Stimulated activated CD4-positive, alpha-beta T cell treated with anti-CD3 and anti-CD28 coated beads, Interleukin-1b, Interleukin-23, amount 100 ng/mL, for 1 hour (primary cell): ENCODE measurements around the gene FOXI1.
"Not testable (repeated sequence)": the region's sequence is repeated elsewhere in the genome, so short reads cannot be mapped to it uniquely, and the experiment has no call there.

Source experiments
- DNase-seq, 2 donors: peaks; one replicate each; pipeline ENCODE4 v3.0.0-alpha.2; 2020; ENCODE audit warnings: low read depth in 2 of 2

The FOXI1 gene

DNA sequence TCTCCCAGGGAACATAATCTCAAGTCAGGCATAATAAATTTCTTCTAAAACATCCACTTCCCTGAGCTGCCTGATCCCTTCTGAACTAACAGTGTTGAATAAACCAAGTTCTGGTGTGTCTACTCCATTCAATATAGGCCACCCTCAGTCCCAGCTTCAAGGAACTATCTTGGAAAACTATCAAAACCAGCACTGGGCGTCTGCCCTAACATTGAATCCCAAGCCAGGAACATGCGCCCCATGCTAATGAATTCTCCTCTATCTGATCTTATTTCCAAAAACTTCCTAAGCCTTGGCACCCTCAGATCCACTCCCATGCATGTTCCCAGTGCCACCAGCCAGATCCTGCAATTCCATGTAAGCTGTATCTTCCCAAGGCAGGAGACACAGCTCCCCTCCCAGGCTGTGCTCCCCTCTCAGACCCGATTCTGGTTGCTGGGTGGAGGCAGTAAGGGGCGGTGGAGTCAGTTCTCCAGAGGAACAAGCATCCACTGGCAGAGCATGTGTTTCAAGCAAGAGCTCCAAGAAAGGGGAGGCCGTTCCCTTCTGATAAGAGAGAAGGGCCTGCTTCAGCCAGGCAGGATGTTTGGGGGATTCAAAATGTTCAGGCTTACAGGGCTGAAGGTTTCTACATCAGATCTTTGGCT lies 13.1 kb upstream of the FOXI1 start:
- DNase-seq: no peak

GRCh38 chr5:170094329-170094728 lies 11.4 kb upstream of the FOXI1 start:
- not testable (repeated sequence) for DNase-seq

DNA sequence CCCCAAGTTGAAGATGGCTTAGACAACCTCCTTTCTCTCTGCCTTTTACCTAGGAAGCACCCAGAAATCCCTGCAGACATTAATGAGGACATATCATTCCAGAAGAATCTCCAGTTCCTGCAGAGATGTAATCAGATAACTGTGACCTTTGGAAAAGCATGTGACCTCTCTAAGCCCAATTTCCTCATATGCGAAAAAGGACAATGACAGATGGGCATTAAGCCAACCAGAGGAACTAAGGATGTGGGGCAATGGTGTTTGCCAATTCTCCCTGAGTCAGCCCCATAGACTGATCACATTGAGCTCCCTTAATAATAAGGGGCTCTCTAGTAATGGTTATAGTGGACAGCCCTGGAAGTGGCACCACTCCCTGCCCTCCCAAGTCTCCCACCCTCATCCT lies 10.1 kb upstream of the FOXI1 start:
- DNase-seq: no peak

DNA sequence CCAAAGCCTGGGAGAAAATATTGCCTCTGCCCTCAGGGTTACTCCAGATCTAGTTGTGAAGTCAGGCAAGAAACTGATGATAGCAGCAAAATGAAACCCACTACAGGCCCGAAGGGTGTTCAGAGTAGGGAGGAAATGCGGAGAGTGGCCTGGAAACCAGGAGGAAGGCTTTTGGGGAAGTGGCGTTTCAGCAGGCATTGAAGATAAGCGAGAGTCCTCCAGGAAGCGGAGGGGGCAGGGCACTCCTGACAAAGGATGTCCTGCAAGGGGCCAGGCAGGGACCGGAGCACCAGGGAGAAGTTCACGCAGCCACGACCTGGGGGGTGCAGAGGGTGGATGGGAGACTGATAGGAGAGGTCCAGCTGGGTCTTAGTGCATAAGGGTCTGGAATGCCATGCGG lies 7.8 kb upstream of the FOXI1 start:
- DNase-seq: no peak

- DNase-seq: peak; percentile 13 to 49
These were observed 5.4 kb upstream of the FOXI1 start for GRCh38 chr5:170100066-170100943.

GRCh38 chr5:170103447-170103846 lies 2.2 kb upstream of the FOXI1 start:
- no peak for DNase-seq

- no peak for DNase-seq
These were observed 1.4 kb upstream of the FOXI1 start for GRCh38 chr5:170104299-170104698.

DNA sequence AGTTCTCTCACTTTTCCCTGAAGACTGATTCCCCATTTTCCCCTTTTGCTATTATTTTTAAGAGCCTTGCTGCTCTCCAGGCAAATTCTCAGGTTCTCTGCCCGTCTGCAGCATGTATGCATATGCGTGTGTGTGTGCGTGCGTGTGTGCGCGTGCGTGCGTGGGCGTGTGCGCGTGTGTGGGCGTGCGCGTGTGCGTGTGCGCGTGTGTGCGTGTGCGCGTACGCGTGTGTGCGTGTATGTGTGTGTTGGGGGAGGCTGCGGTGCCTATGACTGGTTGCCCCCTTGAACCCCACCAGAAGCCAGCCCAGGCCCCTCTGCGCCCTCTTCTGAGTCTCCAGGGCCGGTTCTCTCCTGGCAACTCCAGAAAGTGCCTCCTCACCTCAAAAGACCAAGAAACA lies 987 bp upstream of the FOXI1 start:
- no peak for DNase-seq

GRCh38 chr5:170107674-170108073 lies 2.0 kb downstream of the FOXI1 start:
- DNase-seq: no peak

GRCh38 chr5:170108266-170108785 lies 2.6 kb downstream of the FOXI1 start:
- no peak for DNase-seq

DNA sequence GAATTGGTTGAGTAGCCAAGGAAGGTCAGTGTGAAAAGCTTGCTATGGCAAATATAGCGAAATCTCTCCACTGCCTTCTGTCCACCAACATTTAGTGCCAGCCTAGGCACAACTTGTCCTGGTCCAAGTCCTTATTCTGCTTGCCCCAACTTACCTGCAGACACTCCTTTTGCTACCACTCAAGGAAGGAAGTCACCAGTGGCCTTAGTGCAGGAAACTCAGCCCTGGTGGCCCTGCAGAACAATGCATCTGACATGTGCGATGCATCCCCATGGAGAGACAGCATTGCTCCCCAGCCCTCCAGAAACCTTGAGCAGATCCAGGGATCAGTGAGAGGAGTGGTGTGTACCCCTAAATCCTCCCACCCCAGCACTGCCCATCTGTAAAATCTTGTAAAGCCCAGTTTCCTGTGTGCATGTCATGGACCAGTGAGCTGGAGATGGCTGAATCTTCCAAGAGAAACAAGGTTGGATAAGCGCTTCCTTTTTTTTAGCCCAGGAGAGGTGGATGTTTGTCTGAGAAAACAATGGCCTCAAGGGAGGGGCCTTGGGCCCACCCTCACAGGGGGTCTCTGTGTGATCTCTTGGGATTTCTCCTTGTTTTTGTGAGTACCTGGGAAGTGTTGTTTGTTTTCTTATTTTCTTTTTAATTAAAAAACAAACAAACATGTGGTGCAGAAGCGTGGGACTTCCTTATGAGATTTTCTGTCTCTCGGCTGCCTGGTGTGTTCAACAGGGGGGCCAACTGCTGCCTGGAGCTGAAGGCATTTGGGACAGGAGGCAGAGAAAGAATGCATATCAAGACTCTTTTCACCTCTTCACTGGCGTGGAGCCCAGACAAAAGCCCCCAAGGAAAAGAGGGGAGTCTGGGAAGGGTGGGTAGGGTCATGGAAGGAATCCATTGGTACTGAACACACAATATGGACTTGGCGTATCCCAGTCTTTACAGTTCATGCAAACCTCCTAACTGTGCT lies 3.6 kb downstream of the FOXI1 start:
- no peak for DNase-seq

GRCh38 chr5:170110403-170111087 lies 4.8 kb downstream of the FOXI1 start:
- no peak for DNase-seq

DNA sequence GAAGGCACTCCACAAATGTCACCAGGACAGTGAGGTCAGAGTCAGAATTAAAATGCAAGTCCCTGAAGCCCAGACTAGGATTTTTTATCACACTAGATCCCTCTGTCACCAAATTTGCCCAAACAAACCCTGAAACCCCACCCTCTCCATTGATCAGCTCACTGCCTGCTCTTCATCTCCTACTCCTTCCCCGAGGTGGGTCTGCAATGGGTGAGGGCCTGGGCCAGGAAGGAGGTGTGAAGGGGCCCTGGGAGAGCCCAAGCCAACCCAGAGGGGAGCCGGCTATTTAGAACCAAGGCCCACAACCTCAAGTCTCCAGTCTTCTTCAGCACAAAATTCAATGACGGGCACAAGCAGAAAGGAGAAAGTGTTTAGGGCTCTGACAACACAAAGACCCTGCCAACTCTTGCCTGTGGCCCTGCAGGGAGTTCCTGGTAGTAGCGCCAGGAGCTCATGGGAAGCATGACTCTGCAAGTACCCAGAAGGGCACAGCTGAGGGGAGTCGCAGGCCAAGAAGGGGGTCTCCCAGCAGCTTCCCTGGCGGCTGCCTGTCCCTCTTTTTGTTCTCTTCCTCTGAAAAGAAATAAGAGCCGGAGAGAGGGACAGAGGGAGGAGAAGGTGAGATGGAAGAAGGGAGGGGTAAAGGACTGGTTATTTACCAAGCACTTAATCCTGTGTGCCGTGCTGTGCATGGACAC lies 5.5 kb downstream of the FOXI1 start:
- no peak for DNase-seq

GRCh38 chr5:170112876-170113521 lies 7.3 kb downstream of the FOXI1 start:
- DNase-seq: no peak

DNA sequence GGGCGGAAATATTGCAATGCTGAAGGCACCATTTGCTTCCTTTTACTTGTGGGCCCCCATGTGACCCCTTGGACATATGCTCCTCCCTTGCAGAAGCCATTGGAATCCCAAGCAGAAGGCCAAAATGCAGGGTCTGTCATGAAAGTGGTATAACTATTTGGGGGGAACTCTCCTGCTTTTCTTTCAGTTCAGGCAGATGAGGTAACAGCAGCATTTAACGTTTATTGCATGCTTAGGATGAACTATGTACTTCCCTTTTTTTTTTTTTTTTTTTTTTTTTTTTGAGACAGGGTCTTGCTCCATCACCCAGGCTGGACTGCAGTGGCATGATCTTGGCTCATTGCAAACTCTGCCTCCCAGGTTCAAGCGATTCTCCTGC lies 7.8 kb downstream of the FOXI1 start:
- no peak for DNase-seq

DNA sequence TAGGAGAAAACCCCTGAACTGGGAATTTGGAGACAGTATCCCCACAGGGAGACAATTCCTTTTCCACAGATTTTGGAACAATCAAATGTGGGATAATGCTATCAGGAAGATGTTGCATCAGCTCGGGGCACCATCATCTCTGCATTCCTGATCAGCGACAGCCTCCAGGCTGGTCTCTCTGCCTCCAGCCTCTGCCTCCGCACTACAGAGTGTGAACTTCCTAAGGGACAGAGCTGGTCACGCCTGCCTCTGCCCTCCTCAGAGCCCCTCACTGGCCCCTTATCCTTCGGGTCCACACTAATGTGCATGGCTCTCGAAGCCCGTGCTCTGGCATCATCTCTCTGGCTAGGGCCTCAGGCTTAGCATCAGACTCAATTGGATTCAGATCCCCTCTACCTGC lies 8.6 kb downstream of the FOXI1 start:
- no peak for DNase-seq

GRCh38 chr5:170115925-170116324 lies 10.2 kb downstream of the FOXI1 start:
- DNase-seq: no peak

DNA sequence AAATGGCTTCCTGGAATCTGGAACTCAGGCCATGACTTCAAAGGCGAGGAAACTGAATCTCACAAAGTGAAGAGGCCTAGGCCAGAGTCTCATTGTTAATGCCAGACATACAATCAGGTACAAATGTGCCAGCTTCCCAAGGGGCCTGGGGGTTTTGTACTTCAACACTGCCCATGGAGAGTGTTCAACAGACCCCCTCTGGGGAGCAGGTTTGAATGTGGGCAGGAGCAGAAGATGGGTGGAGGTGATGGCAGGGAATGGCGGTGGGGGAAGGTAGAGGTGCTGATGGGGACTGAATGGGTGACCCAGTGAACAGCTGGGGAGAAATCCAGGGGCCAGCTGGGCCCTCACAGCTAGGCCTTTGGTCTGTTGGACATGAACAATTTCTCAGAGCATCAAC lies 12.0 kb downstream of the FOXI1 start:
- DNase-seq: no peak

DNA sequence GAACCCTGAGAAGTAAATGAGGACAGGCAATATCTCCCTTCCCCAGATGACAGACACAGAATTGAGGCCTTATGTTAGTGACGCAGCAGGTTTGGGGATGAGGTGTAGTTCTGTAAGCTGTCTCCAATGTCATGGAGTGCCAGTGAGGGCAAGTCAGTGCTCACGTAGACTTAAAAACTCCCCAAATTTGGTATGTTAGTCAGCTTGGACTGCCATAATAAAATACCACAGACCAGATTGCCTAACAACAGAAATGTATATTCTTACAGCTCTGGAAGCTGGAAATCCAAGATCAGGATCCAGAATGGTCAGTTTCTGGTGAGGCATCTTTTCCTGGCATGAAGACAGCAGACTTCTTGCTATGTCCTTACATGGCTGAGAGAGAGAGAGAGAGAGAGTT lies 14.9 kb downstream of the FOXI1 start:
- DNase-seq: no peak

DNA sequence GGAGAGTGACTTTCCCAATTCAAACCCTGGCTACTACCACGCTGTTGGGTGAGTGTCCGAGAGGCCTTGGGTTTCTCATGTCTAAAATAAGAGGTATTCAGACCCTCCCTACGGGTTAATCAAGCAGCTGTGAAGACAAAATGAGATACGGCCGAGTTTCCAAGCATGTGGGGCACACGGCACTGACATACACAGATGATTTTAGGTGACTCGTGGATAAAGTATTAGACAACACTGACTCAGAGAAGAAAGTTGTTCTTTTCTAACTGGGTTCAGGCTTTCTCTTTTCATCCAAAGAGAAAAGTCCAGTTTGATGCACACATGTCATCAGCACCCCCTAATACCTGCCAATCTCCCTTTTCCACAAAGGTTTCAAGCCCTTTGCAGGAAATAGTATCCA lies 15.6 kb downstream of the FOXI1 start:
- no peak for DNase-seq
